Loucy (cell line): Measurements from ENCODE around the gene EEF1A2.

Experiments
- H2AFZ ChIP-seq: fragments of 200-600 bp; sonication (generic); 2 replicates; pipeline ENCODE4 v1.6.0; 2016; ENCODE audit warnings: antibody characterized with exemption, mild to moderate bottlenecking, low read length, moderate library complexity
- H3F3A ChIP-seq: fragments of 200-600 bp; 2 replicates; pipeline ENCODE4 v1.6.0; 2016; ENCODE audit warnings: antibody characterized with exemption, low read depth, mild to moderate bottlenecking
- H3K27me3 ChIP-seq: fragments of 200-600 bp; sonication (generic); 2 replicates; pipeline ENCODE4 v1.6.1; 2014; ENCODE audit warnings: low read length, mild to moderate bottlenecking; ENCODE audit not compliant: insufficient read depth, poor library complexity, severe bottlenecking
- H3K36me3 ChIP-seq: fragments of 200-600 bp; sonication (generic); 2 replicates; pipeline ENCODE4 v1.6.1; 2016; ENCODE audit warnings: low read length; ENCODE audit not compliant: insufficient read depth
- H3K4me1 ChIP-seq: fragments of 200-600 bp; sonication (generic); 2 replicates; pipeline ENCODE4 v1.5.1; 2014; ENCODE audit warnings: low read length, mild to moderate bottlenecking; ENCODE audit not compliant: insufficient read depth, poor library complexity, severe bottlenecking
- H3K4me2 ChIP-seq: fragments of 200-600 bp; sonication (generic); 2 replicates; pipeline ENCODE4 v1.6.0; 2014; ENCODE audit warnings: antibody characterized with exemption, low read length, low read depth, mild to moderate bottlenecking; ENCODE audit not compliant: poor library complexity, severe bottlenecking
- H3K4me3 ChIP-seq: fragments of 200-600 bp; sonication (generic); 2 replicates; pipeline ENCODE4 v1.5.1; 2014; ENCODE audit warnings: low read length, mild to moderate bottlenecking, mixed read lengths; ENCODE audit not compliant: poor library complexity, severe bottlenecking
- H3K79me2 ChIP-seq: fragments of 200-600 bp; sonication (generic); 2 replicates; pipeline ENCODE4 v1.6.1; 2014; ENCODE audit warnings: low read length; ENCODE audit not compliant: insufficient read depth
- H3K9ac ChIP-seq: fragments of 200-600 bp; sonication (generic); 2 replicates; pipeline ENCODE4 v1.6.0; 2014; ENCODE audit warnings: mild to moderate bottlenecking, low read depth, low read length, moderate library complexity; ENCODE audit not compliant: poor library complexity, severe bottlenecking
- H3K9me2 ChIP-seq: fragments of 200-600 bp; sonication (generic); replicated peaks from 2 replicates; pipeline ENCODE4 v1.6.1; 2016; ENCODE audit warnings: low read depth, low read length, mixed read lengths
- H3K9me3 ChIP-seq: fragments of 200-600 bp; sonication (generic); 2 replicates; pipeline ENCODE4 v1.6.1; 2014; ENCODE audit warnings: mild to moderate bottlenecking, antibody characterized with exemption, low read length, low read depth; ENCODE audit not compliant: insufficient read depth
- H4K20me1 ChIP-seq: fragments of 200-600 bp; sonication (generic); 2 replicates; pipeline ENCODE4 v1.6.0; 2014; ENCODE audit warnings: antibody characterized with exemption, low read length, mild to moderate bottlenecking; ENCODE audit not compliant: insufficient read depth, poor library complexity, severe bottlenecking
- CTCF ChIP-seq: fragments of 200-600 bp; sonication (generic); conservative IDR thresholded peaks from 2 replicates; pipeline ENCODE4 v1.5.1; 2014; ENCODE audit warnings: mild to moderate bottlenecking, antibody characterized with exemption, low read length
- EZH2phosphoT487 ChIP-seq: fragments of 200-600 bp; IDR thresholded peaks from 2 replicates; pipeline ENCODE4 v1.6.1; 2018; ENCODE audit warnings: antibody characterized with exemption, mild to moderate bottlenecking, moderate library complexity, borderline replicate concordance

The EEF1A2 gene

DNA sequence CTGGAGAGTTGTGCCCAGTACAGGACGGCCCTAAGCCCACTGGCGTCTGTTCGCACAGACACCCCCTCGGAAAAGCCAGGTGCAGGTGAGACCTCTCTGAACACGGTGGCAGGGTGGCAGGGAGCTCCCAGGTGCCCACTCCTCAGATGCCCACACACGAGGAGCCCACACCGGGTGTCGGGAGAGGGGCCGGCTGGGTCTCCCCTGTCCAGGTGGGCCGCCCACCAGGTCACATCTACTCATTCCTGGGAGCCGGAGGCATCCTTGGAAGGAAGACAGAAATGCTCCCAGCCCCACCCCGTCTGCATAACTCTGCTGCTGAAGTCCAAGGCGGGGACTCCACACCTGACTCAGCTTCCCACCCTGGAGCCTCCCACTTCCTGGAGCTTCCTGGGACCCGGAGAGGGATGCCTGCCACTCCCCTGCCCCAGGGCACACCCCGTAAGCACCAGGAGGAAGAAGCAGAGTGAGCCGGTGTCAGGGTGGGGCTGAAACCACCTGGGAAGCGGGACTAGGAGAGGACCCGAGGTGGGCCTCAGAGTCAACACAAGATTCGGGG lies 46.2 kb upstream of the EEF1A2 start:
- no peaks in the 10 kb centered on the region for H3F3A ChIP-seq
- H3K9ac ChIP-seq = no peak overlapping the region
- no peaks in the 10 kb centered on the region for H3K9me3 ChIP-seq
- no peaks in the 10 kb centered on the region for H3K27me3 ChIP-seq
- H4K20me1 ChIP-seq = no peaks in the 10 kb centered on the region
- H3K79me2 ChIP-seq = no peaks in the 10 kb centered on the region
- H3K36me3 ChIP-seq = no peaks in the 10 kb centered on the region
- TF ChIP-seq EZH2phosphoT487 (no peak), CTCF (no peak)
- no peak overlapping the region for H3K4me3 ChIP-seq
- no peaks in the 10 kb centered on the region for H3K9me2 ChIP-seq
- H3K4me2 ChIP-seq = no peak overlapping the region
- H2AFZ ChIP-seq = no peak overlapping the region
- H3K4me1 ChIP-seq = no peaks in the 10 kb centered on the region

DNA sequence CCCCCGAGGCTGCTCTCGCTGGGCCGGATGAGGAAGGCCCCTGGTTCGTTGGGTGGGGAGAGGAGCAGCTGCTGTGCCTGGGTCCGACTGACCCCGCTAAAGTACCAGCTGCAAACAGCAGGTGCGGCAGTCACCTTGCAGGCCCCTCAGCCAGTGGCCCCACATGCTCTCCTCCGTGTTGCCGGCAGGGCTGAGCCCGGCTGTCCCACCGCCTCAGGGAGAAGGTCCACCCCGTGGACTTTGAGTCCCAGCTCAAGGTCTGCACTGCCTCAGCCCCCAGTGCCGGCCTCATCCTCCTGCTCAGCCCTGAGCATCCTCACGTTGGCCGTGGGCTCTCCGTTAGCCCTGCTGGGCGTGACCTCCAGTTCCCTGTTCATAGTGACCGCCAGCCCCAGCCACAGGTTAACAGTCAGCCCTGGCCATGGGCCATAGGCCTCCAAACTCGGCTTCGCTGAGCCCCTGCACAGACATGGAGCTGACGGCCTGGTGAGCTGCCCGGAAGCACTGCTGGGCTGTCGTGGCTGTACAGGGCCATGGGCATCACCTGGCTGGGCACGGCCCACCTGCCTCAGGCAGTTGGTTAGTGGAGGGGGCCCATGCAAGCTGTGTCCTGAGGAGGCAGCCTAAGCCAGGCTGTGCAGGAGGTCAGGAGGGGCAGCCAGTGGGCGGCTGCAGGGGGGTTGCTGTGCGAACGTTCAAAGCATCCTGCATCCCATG lies 45.5 kb upstream of the EEF1A2 start:
- Histone ChIP-seq H4K20me1 (no peaks in the 10 kb centered on the region), H3F3A (no peaks in the 10 kb centered on the region), H3K9ac (no peak overlapping the region), H3K79me2 (no peaks in the 10 kb centered on the region), H3K4me3 (no peak overlapping the region), H3K36me3 (no peaks in the 10 kb centered on the region), H2AFZ (no peak overlapping the region), H3K4me2 (no peak overlapping the region), H3K4me1 (no peaks in the 10 kb centered on the region), H3K9me3 (no peaks in the 10 kb centered on the region), H3K9me2 (no peaks in the 10 kb centered on the region), H3K27me3 (no peaks in the 10 kb centered on the region)
- TF ChIP-seq EZH2phosphoT487 = no peak
- TF ChIP-seq CTCF = no peak

DNA sequence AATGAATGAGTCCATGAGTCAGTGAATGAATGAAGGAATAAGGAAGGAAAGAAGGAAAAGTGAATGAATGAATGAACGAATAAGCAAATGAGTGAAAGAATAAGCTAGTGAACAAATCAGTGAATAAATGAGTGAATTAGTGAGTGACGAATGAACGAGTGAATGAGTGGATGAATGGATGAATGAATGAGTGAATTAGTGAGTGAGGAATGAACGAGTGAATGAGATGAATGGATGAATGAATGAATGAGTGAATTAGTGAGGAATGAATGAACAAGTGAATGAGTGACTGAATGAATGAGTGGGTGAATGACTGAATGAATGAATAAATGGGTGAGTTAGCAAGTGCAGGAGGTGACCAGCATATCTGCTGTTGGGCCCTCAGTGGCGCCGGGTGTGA lies 44.9 kb upstream of the EEF1A2 start:
- H3K36me3 ChIP-seq = no peaks in the 10 kb centered on the region
- no peak overlapping the region for H3K9ac ChIP-seq
- H2AFZ ChIP-seq = no peak overlapping the region
- H3K4me1 ChIP-seq = no peaks in the 10 kb centered on the region
- no peaks in the 10 kb centered on the region for H3K79me2 ChIP-seq
- no peak overlapping the region for H3K4me2 ChIP-seq
- TF ChIP-seq EZH2phosphoT487 (no peak), CTCF (no peak)
- H3K27me3 ChIP-seq = no peaks in the 10 kb centered on the region
- H3K9me2 ChIP-seq = no peaks in the 10 kb centered on the region
- no peaks in the 10 kb centered on the region for H3F3A ChIP-seq
- no peaks in the 10 kb centered on the region for H3K9me3 ChIP-seq
- H4K20me1 ChIP-seq = no peaks in the 10 kb centered on the region
- no peak overlapping the region for H3K4me3 ChIP-seq
